GM23248 (cell line): ENCODE data around the gene SLC25A22.

Source experiments
- EZH2 ChIP-seq: fragments of 200-600 bp; sonication (generic); IDR thresholded peaks from 2 replicates; pipeline ENCODE4 v1.6.1; 2018; ENCODE audit warnings: antibody characterized with exemption, mild to moderate bottlenecking; ENCODE audit not compliant: insufficient read depth, poor library complexity, severe bottlenecking
- EZH2phosphoT487 ChIP-seq: fragments of 200-600 bp; sonication (generic); IDR thresholded peaks from 2 replicates; pipeline ENCODE4 v1.6.1; 2018; ENCODE audit warnings: antibody characterized with exemption, moderate library complexity, mild to moderate bottlenecking, low read depth; ENCODE audit not compliant: insufficient read depth

- TF ChIP-seq EZH2 (no peak), EZH2phosphoT487 (no peak)
These were observed 38.2 kb upstream of the SLC25A22 start for GRCh38 chr11:836274-836673.
